ENCODE results near the gene IL15RA. TPM values are rescaled to one million over a fixed set of nuclear protein-coding genes. Genes with fewer than 3 reads are reported as not detected.
A peak's percentile ranks its signal among the peaks of the same experiment; 100 is the strongest.

The IL15RA gene, protein sequence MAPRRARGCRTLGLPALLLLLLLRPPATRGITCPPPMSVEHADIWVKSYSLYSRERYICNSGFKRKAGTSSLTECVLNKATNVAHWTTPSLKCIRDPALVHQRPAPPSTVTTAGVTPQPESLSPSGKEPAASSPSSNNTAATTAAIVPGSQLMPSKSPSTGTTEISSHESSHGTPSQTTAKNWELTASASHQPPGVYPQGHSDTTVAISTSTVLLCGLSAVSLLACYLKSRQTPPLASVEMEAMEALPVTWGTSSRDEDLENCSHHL
- 0.83 and 0.91 TPM in 2 replicates for polyA plus RNA-seq (2011; rRNA removed)
- 1.9 TPM in 2 replicates for polyA plus RNA-seq (2012; cell fraction: cytosol; rRNA removed)
- polyA plus RNA-seq (2012; cell fraction: nucleus; rRNA removed), result 1.5 and 1.7 TPM in 2 replicates
- polyA plus RNA-seq (2017; fragmentation: RNase III; extraction: RNeasy Plus Mini Kit Qiagen cat#74134 plus additional on column Dnase treatment), result 0.46 to 0.72 TPM (median 0.58 TPM) in 3 replicates
- 0.34 and 1.1 TPM in 2 replicates for polyA minus RNA-seq (2011; rRNA and poly(A)+ RNA removed)

DNA sequence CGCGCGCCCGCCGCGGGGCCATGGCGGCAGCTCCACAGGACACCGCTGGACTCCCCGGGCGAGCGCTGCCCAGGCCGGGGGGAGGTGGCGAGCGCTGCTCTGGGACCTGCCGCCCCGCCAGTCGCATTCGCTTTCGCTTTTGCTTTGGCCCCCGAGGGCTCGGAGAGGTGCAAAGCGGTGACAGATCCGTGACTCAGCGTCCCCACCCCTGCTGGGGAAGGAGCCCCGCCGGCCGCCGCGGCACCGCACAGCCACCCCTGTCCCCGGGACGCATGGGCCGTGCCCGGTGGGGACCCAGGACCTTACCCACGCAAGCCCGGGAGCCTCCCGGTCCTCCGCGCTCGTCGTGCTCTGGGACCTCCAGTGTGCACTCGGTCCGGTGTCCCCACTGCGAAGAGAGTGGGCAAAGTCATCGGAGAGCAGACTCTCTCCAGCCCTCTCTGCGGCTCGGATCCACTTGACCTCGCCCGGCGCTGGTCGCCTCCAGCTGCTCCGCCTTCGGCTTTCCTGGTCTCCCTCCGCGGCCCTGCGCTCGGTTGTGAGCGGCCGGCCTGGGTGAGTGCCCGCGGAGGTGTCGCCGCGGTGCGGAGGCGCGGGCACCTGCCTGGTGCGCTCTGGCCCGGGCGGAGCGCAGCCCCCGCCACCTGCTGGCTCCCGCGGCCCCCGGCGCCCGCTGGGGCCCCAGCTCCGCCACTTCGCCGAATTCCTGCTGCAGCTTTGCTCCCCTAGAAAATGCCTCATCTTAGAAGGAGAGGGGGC, at the start of gene IL15RA:
IL15RA (minus strand) TSS at position 73 of the 759 bp plus-strand sequence; CDS start at position 22, 51 bp downstream.
- H3K4me1 ChIP-seq, result 0 out of 3 replicates have a peak, but pooled peaks cover 4% of the 10 kb centered on the region
- H3K4me2 ChIP-seq, result peak within 1 kb of the TSS; percentile 97
- FAIRE-seq (no peak), DNase-seq (ENCODE audit: low read depth in 1 of 2, low spot score in 1 of 2) (peak; percentile 65 to 79), ATAC-seq (peak; percentile 87 to 93)
- CTCF ChIA-PET, result interaction anchor here (0.8 to 2.4 kb wide), 10 partner anchors 10 to 424 kb away, joined by 3 to 9 read pairs (median 3); no protein-coding TSS in a partner anchor
- POLR2A ChIA-PET, result interaction anchor here (1.6 kb wide), 1 partner anchor 88 kb away, joined by 4 read pairs; the partner anchor contains the start of genes ANKRD16 and FBH1
- TF ChIP-seq, protein P1, sequence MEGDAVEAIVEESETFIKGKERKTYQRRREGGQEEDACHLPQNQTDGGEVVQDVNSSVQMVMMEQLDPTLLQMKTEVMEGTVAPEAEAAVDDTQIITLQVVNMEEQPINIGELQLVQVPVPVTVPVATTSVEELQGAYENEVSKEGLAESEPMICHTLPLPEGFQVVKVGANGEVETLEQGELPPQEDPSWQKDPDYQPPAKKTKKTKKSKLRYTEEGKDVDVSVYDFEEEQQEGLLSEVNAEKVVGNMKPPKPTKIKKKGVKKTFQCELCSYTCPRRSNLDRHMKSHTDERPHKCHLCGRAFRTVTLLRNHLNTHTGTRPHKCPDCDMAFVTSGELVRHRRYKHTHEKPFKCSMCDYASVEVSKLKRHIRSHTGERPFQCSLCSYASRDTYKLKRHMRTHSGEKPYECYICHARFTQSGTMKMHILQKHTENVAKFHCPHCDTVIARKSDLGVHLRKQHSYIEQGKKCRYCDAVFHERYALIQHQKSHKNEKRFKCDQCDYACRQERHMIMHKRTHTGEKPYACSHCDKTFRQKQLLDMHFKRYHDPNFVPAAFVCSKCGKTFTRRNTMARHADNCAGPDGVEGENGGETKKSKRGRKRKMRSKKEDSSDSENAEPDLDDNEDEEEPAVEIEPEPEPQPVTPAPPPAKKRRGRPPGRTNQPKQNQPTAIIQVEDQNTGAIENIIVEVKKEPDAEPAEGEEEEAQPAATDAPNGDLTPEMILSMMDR (IDR thresholded peaks at IDR 0.05), result peak; percentile 25; the same call in 2 of the 3 replicates
- TF ChIP-seq JUN (IDR thresholded peaks at IDR 0.05), result no peak
- no peak for TF ChIP-seq HEYL (CRISPR knock-in tag; IDR thresholded peaks at IDR 0.05)
- TF ChIP-seq, protein P2, sequence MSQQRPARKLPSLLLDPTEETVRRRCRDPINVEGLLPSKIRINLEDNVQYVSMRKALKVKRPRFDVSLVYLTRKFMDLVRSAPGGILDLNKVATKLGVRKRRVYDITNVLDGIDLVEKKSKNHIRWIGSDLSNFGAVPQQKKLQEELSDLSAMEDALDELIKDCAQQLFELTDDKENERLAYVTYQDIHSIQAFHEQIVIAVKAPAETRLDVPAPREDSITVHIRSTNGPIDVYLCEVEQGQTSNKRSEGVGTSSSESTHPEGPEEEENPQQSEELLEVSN (IDR thresholded peaks at IDR 0.05; ENCODE audit: borderline replicate concordance, low read depth), result peak; percentile 45; the same call in 1 of the 2 replicates
- TF ChIP-seq POLR2AphosphoS2 (conservative IDR thresholded peaks at IDR 0.05; ENCODE audit: low read length), result no peak
- no peak for TF ChIP-seq FOSL2 (IDR thresholded peaks at IDR 0.05)
- TF ChIP-seq FOSL2 (CRISPR knock-in tag; IDR thresholded peaks at IDR 0.05), result peak; percentile 20; the same call in 1 of the 2 replicates
- peak; percentile 61; the same call in 1 of the 2 replicates for TF ChIP-seq HDAC2 (IDR thresholded peaks at IDR 0.05)
- no peak for TF ChIP-seq TFCP2L1 (CRISPR knock-in tag; IDR thresholded peaks at IDR 0.05)
- no peak for TF ChIP-seq CBX2 (IDR thresholded peaks at IDR 0.05; ENCODE audit: borderline replicate concordance, low read depth)
- no peak for TF ChIP-seq NPAS2 (CRISPR knock-in tag; IDR thresholded peaks at IDR 0.05; ENCODE audit: borderline replicate concordance)
- peak in 1 of 2 experiments; percentile 24; a peak in 1 of 5 replicates for TF ChIP-seq RAD21 (conservative IDR thresholded peaks at IDR 0.05 in 1 of 2, IDR thresholded peaks at IDR 0.05 in 1 of 2)
- no peak for TF ChIP-seq SMC3 (IDR thresholded peaks at IDR 0.05)
- TF ChIP-seq HOXA7 (CRISPR knock-in tag; IDR thresholded peaks at IDR 0.05), result no peak
- TF ChIP-seq FOSB (CRISPR knock-in tag; IDR thresholded peaks at IDR 0.05), result no peak
- TF ChIP-seq, protein P3, sequence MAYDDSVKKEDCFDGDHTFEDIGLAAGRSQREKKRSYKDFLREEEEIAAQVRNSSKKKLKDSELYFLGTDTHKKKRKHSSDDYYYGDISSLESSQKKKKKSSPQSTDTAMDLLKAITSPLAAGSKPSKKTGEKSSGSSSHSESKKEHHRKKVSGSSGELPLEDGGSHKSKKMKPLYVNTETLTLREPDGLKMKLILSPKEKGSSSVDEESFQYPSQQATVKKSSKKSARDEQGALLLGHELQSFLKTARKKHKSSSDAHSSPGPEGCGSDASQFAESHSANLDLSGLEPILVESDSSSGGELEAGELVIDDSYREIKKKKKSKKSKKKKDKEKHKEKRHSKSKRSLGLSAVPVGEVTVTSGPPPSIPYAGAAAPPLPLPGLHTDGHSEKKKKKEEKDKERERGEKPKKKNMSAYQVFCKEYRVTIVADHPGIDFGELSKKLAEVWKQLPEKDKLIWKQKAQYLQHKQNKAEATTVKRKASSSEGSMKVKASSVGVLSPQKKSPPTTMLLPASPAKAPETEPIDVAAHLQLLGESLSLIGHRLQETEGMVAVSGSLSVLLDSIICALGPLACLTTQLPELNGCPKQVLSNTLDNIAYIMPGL (CRISPR knock-in tag; IDR thresholded peaks at IDR 0.05; ENCODE audit: borderline replicate concordance), result no peak
- TF ChIP-seq ZNF302 (CRISPR knock-in tag; IDR thresholded peaks at IDR 0.05), result no peak
- H3K27ac ChIP-seq, result peak within 1 kb of the TSS; percentile 64 to 85
- H3K9me3 ChIP-seq, result no peaks in the 10 kb centered on the region
- peak within 1 kb of the TSS; percentile 75 for H3K4me3 ChIP-seq
- 4% methylated on average over 13 of the region's 80 CpGs for WGBS (ENCODE audit: missing lambda C conversion rate)

DNA sequence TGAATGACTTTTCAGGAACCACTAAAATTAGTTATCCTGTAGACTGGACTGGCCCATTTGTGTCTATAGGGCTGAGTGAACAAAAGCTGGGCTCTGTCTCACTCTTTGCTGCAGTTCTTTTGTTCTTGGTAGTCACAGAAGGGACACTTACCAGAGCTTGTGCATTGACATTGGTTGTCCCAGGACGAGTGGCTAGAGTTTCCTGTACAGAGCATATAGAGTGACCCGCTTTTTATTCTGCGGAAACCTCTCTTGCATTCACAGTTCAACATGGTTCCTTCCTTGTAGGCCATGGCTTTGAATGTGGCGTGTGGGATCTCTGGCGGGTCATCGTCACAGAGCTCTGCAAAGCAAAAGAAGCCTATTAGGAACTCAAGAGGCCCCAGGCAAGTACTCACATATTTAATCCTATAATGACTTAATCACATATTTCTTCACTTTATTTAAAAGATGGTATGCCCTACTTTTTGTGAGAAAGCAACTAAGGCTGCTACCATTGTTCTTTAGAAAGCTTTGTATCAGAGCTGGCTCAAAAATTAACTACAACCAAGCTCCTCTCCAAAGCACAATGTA, 48.4 kb upstream of the IL15RA start:
- DNase-seq (ENCODE audit: low read depth in 1 of 2, low spot score in 1 of 2) (no peak), FAIRE-seq (no peak), ATAC-seq (no peak)
- H3K4me3 ChIP-seq, result no peak overlapping the region
- no peaks in the 10 kb centered on the region for H3K4me1 ChIP-seq
- ChIA-PET POLR2A (no interaction called here), CTCF (interaction anchor here (2.2 kb wide), 1 partner anchor 11 kb away, joined by 14 read pairs; no protein-coding TSS in a partner anchor)
- TF ChIP-seq, protein P4, sequence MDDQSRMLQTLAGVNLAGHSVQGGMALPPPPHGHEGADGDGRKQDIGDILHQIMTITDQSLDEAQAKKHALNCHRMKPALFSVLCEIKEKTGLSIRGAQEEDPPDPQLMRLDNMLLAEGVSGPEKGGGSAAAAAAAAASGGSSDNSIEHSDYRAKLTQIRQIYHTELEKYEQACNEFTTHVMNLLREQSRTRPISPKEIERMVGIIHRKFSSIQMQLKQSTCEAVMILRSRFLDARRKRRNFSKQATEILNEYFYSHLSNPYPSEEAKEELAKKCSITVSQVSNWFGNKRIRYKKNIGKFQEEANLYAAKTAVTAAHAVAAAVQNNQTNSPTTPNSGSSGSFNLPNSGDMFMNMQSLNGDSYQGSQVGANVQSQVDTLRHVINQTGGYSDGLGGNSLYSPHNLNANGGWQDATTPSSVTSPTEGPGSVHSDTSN (IDR thresholded peaks at IDR 0.05), result no peak
- WGBS (ENCODE audit: missing lambda C conversion rate), result 79% methylated on average over 6 of the region's 6 CpGs
- no peak overlapping the region for H3K4me2 ChIP-seq
- no peak overlapping the region for H3K27ac ChIP-seq
- peaks cover 16% of the 10 kb centered on the region for H3K9me3 ChIP-seq
